Measurements from ENCODE around the gene SON.

Gene SON

GRCh38 chr21:33542640-33543504 lies at the start of gene SON:
Gene SON (plus strand): TSS chr21:33543038. CDS start chr21:33543093, 55 bp downstream.
- Histone ChIP-seq H3F3A (ENCODE audit: insufficient read depth) (peaks cover 30% of the 10 kb centered on the region), H4K20me1 (ENCODE audit: low read depth, low read length) (peaks cover 29% of the 10 kb centered on the region), H3K36me3 (ENCODE audit: low read length) (peaks cover 29% of the 10 kb centered on the region), H3K79me2 (ENCODE audit: insufficient read depth, low read length) (peaks cover 86% of the 10 kb centered on the region), H3K27ac (ENCODE audit: low read depth, low read length) (peak within 1 kb of the TSS; percentile 91), H3K9me3 (ENCODE audit: insufficient read depth, low read length) (no peaks in the 10 kb centered on the region), H3K9ac (ENCODE audit: low read length) (peak within 1 kb of the TSS; percentile 78), H3K4me2 (ENCODE audit: low read depth, low read length, poor library complexity, severe bottlenecking) (peak within 1 kb of the TSS; percentile 99), H2AFZ (ENCODE audit: low read depth, low read length, severe bottlenecking) (peak within 1 kb of the TSS; percentile 50), H3K9me2 (replicated peaks; ENCODE audit: insufficient read depth, low read length) (no peaks in the 10 kb centered on the region), H3K27me3 (ENCODE audit: low read length) (no peaks in the 10 kb centered on the region), H3K4me3 (ENCODE audit: insufficient read depth, low read length, poor library complexity, severe bottlenecking) (peak within 1 kb of the TSS; percentile 88)
- TF ChIP-seq CTCF (IDR thresholded peaks at IDR 0.05; ENCODE audit: insufficient read depth, low read length, poor library complexity, severe bottlenecking), result no peak
- no peak for TF ChIP-seq EZH2phosphoT487 (conservative IDR thresholded peaks at IDR 0.05; ENCODE audit: low read length)

DNA sequence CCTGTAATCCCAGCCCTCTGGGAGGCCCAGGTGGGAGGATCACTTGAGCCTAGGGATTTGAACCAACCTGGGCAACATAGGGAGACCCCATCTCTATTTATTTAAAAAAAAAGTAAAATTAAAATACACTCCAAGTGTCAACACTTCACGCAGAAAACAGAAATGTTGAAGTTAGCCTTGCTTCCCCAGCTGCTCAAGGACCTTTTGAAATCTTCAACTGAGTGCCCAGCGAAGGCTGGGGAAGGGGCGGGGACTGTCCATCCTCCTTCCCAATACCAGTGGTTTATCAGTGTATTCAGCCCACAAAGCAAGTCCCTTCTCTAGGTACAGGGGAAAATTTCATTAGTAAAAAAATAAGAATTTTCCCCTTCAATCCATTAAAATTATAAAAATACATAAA lies 49.1 kb upstream of the SON start:
- Histone ChIP-seq H3K27me3 (ENCODE audit: low read length) (no peaks in the 10 kb centered on the region), H3K79me2 (ENCODE audit: insufficient read depth, low read length) (no peaks in the 10 kb centered on the region), H3K27ac (ENCODE audit: low read depth, low read length) (no peak overlapping the region), H3K9me3 (ENCODE audit: insufficient read depth, low read length) (no peaks in the 10 kb centered on the region), H3K4me2 (ENCODE audit: low read depth, low read length, poor library complexity, severe bottlenecking) (no peak overlapping the region), H2AFZ (ENCODE audit: low read depth, low read length, severe bottlenecking) (no peak overlapping the region), H3F3A (ENCODE audit: insufficient read depth) (0 out of 2 replicates have a peak, but pooled peaks cover 4% of the 10 kb centered on the region), H3K9ac (ENCODE audit: low read length) (no peak overlapping the region), H3K4me3 (ENCODE audit: insufficient read depth, low read length, poor library complexity, severe bottlenecking) (no peak overlapping the region), H3K36me3 (ENCODE audit: low read length) (no peaks in the 10 kb centered on the region), H4K20me1 (ENCODE audit: low read depth, low read length) (no peaks in the 10 kb centered on the region), H3K9me2 (replicated peaks; ENCODE audit: insufficient read depth, low read length) (no peaks in the 10 kb centered on the region)
- TF ChIP-seq EZH2phosphoT487 (conservative IDR thresholded peaks at IDR 0.05; ENCODE audit: low read length) (no peak), CTCF (IDR thresholded peaks at IDR 0.05; ENCODE audit: insufficient read depth, low read length, poor library complexity, severe bottlenecking) (no peak)

DNA sequence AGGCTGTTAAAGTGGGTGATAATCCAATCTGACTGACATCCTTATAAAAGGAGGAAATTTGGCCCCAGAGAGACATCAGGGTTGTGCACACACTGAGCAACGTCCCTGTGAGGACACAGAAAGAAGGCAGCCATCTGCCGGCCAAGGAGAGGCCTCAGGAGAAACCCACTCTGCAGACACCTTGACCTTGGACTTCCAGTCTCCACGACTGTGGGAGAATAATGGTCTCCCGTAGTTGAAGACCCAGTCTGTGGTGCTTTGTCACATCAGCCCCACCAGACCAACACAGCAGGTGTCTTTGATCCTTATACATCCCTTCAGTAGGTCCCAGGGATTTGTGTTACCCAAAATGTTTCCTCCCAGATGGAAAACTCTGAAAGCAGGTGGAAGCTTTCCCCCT lies 47.1 kb upstream of the SON start:
- H3K9me3 ChIP-seq (ENCODE audit: insufficient read depth, low read length), result no peaks in the 10 kb centered on the region
- H3K9ac ChIP-seq (ENCODE audit: low read length), result no peak overlapping the region
- no peaks in the 10 kb centered on the region for H3K9me2 ChIP-seq (replicated peaks; ENCODE audit: insufficient read depth, low read length)
- H3K27ac ChIP-seq (ENCODE audit: low read depth, low read length), result no peak overlapping the region
- H3K4me2 ChIP-seq (ENCODE audit: low read depth, low read length, poor library complexity, severe bottlenecking), result no peak overlapping the region
- H3K27me3 ChIP-seq (ENCODE audit: low read length), result no peaks in the 10 kb centered on the region
- no peaks in the 10 kb centered on the region for H3K36me3 ChIP-seq (ENCODE audit: low read length)
- H3K4me3 ChIP-seq (ENCODE audit: insufficient read depth, low read length, poor library complexity, severe bottlenecking), result no peak overlapping the region
- H4K20me1 ChIP-seq (ENCODE audit: low read depth, low read length), result no peaks in the 10 kb centered on the region
- TF ChIP-seq CTCF (IDR thresholded peaks at IDR 0.05; ENCODE audit: insufficient read depth, low read length, poor library complexity, severe bottlenecking) (no peak), EZH2phosphoT487 (conservative IDR thresholded peaks at IDR 0.05; ENCODE audit: low read length) (no peak)
- no peaks in the 10 kb centered on the region for H3K79me2 ChIP-seq (ENCODE audit: insufficient read depth, low read length)
- H3F3A ChIP-seq (ENCODE audit: insufficient read depth), result peaks cover 7% of the 10 kb centered on the region; the same call in 1 of the 2 replicates
- H2AFZ ChIP-seq (ENCODE audit: low read depth, low read length, severe bottlenecking), result no peak overlapping the region
